Fibroblast of skin of right biceps (primary cell): Measurements from ENCODE around the gene DDX10.

Experiments
- DNase-seq: peaks from one replicate; pipeline ENCODE4 v3.0.0-alpha.2; 2013

The DDX10 gene

GRCh38 chr11:108877178-108877577 is 212.3 kb downstream of the DDX10 start:
- DNase-seq: peak; percentile 51

GRCh38 chr11:108880510-108880909 is 215.6 kb downstream of the DDX10 start:
- no peak for DNase-seq

- DNase-seq: no peak
These were observed 216.3 kb downstream of the DDX10 start for GRCh38 chr11:108881131-108881530.

- no peak for DNase-seq
These were observed 217.5 kb downstream of the DDX10 start for GRCh38 chr11:108882211-108882831.

- no peak for DNase-seq
These were observed 221.3 kb downstream of the DDX10 start for GRCh38 chr11:108886005-108886659.

- DNase-seq: peak; percentile 66
These were observed 221.8 kb downstream of the DDX10 start for GRCh38 chr11:108886660-108887009.

GRCh38 chr11:108887436-108888238 is 222.8 kb downstream of the DDX10 start:
- peak; percentile 94 for DNase-seq

- DNase-seq: no peak
These were observed 225.7 kb downstream of the DDX10 start for GRCh38 chr11:108890482-108891105.

- no peak for DNase-seq
These were observed 226.3 kb downstream of the DDX10 start for GRCh38 chr11:108891143-108891542.

GRCh38 chr11:108891909-108892511 is 227.1 kb downstream of the DDX10 start:
- DNase-seq: no peak

GRCh38 chr11:108895579-108896480 is 231.0 kb downstream of the DDX10 start:
- peak; percentile 73 for DNase-seq

- DNase-seq: peak; percentile 44
These were observed 232.2 kb downstream of the DDX10 start for GRCh38 chr11:108897071-108897481.

- DNase-seq: no peak
These were observed 233.0 kb downstream of the DDX10 start for GRCh38 chr11:108897916-108898315.

GRCh38 chr11:108901359-108901758 is 236.5 kb downstream of the DDX10 start:
- no peak for DNase-seq

GRCh38 chr11:108902027-108902469 is 237.2 kb downstream of the DDX10 start:
- no peak for DNase-seq

GRCh38 chr11:108904480-108904879 is 239.6 kb downstream of the DDX10 start:
- DNase-seq: no peak

GRCh38 chr11:108906329-108906728 is 241.5 kb downstream of the DDX10 start:
- peak; percentile 78 for DNase-seq

GRCh38 chr11:108906826-108907225 is 242.0 kb downstream of the DDX10 start:
- DNase-seq: no peak

- DNase-seq: no peak
These were observed 244.2 kb downstream of the DDX10 start for GRCh38 chr11:108909041-108909440.

- DNase-seq: no peak
These were observed 245.1 kb downstream of the DDX10 start for GRCh38 chr11:108909921-108910320.

- DNase-seq: peak; percentile 85
These were observed 247.7 kb downstream of the DDX10 start for GRCh38 chr11:108912581-108912980.

GRCh38 chr11:108913204-108913603 is 248.3 kb downstream of the DDX10 start:
- no peak for DNase-seq
